Islet of Langerhans (tissue), 1 donor: ENCODE measurements around the gene ACTG2.
"Not testable (repeated sequence)": the region's sequence is repeated elsewhere in the genome, so short reads cannot be mapped to it uniquely, and the experiment has no call there.

ENCODE experiments used
- FAIRE-seq: peaks from one replicate; lab custom pipeline; 2011; peaks lifted over from hg19 to GRCh38; lab: Jason Lieb, UNC

Gene ACTG2

GRCh38 chr2:73892631-73893329 lies at the start of gene ACTG2:
Gene ACTG2 (plus strand): TSS chr2:73893008. CDS start chr2:73901312, 8,304 bp downstream.
- FAIRE-seq = no peak

DNA sequence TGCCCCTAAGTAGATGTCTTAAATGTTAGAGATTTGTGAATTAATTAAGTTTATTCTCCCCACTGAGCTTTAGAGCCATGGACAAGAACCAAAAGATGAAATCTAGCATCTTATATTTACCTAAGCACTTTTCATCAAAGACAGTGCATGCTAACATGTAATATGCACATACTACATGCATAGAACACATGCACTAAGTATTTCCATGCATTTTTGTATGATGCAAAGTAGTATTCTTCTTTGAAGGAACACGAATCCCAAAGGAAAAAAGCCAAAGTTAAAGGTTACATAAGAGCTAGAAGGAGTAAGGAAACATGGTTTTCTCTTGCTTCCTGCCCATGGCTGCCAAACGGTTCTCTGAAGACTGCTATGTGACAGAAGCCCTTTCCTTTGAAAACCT lies 48.7 kb upstream of the ACTG2 start:
- FAIRE-seq = no peak

- no peak for FAIRE-seq
These were observed 42.8 kb upstream of the ACTG2 start for GRCh38 chr2:73850009-73850408.

GRCh38 chr2:73851274-73851673 lies 41.5 kb upstream of the ACTG2 start:
- no peak for FAIRE-seq

DNA sequence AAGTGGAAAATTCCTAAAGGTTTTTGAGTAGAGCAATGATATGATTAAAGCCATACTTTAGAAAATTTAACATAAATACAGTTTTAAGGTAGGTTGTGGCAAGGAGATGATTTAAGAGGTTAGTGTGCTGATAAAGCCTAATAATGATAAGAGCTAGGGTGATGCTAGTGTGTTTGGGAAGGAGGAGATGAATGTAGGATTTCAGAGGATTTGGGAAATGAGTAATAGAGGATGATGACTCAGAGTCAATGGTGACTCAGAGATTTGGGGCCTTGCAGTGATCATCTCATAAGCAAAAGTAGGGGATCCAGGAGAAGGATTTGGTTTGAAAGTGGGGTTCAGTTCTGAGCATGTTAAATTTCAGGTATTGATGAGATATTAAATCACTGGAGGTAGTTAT lies 40.8 kb upstream of the ACTG2 start:
- FAIRE-seq = no peak

DNA sequence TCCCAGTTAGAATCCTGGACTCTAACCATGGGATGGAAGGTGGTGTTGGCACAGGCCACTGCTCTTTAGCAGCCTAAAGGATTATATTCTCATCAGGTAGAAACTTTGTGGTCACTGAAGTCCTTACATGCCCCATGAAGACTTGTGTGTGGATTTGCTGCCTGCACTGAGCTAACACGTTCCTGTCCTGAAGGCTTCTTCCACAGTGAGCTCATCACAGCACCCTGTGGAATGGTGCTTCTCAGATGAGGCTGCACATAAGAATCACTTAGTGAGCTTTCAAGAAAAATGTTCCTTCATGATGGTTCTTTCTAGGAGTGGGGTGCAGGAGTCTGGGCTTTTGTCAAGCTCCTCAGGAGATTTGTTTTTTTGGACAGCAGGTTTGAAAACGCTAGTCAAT lies 37.3 kb upstream of the ACTG2 start:
- FAIRE-seq = no peak

DNA sequence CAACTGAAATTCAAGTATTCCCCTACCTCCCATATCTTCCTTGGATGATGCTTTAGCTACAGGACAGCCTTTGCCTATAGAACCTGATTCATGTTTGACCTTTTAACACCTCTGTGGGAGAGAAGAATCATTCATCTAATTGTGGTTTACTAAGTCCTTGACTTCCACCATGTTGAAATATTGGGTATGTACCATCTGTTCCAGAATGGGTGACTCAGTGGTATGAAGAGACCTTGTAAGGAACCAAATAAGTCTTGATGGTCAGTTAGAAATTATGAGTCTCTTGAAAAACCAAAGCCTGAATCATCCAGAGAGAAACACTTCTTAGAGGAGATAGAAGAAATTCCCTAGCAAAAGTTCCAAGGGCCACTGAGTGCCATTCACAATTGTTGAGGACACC lies 36.6 kb upstream of the ACTG2 start:
- no peak for FAIRE-seq

- no peak for FAIRE-seq
These were observed 32.9 kb upstream of the ACTG2 start for GRCh38 chr2:73859721-73860586.

GRCh38 chr2:73862987-73863386 lies 29.8 kb upstream of the ACTG2 start:
- no peak for FAIRE-seq

DNA sequence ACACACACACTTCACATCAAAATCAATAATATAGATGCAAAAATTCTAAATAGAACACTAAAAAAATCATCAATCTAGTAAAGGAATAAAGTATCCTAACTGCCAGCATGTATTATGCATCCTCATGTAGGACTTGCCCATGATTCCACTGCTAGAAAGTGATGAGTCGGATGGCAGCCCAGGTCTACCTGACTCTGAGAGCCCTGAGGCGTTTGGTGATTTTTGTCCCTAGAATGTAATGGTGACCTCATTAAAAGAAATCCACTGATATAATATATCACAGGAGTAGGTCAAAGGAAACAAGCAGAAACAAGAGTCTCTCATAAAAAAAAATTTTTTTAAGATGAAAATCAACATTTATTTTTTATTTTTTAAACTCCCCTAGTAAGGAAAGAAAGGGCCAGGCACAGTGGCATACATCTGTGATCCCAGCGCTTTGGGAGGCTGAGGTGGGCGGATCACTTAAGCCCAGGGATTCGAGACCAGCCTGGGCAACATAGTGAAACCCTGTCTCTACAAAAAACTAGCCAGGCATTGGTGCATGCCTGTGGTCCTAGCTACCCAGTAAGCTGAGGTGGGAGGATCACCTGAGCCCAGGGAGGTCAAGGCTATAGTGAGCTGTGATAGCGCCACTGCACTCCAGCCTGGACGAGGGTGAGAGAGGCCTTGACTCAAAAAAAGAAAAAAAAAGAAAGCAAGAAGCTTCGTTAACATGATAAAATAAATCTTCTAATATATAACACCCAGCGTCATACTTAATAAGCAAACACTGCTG lies 24.4 kb upstream of the ACTG2 start:
- FAIRE-seq = no peak

GRCh38 chr2:73870084-73870483 lies 22.7 kb upstream of the ACTG2 start:
- no peak for FAIRE-seq

GRCh38 chr2:73877071-73877802 lies 15.6 kb upstream of the ACTG2 start:
- no peak for FAIRE-seq

- FAIRE-seq = not testable (repeated sequence)
These were observed 14.8 kb upstream of the ACTG2 start for GRCh38 chr2:73877984-73878383.

GRCh38 chr2:73885406-73885805 lies 7.4 kb upstream of the ACTG2 start:
- FAIRE-seq = no peak

GRCh38 chr2:73886357-73886756 lies 6.5 kb upstream of the ACTG2 start:
- FAIRE-seq = no peak

- not testable (repeated sequence) for FAIRE-seq
These were observed 5.0 kb upstream of the ACTG2 start for GRCh38 chr2:73887596-73888353.

DNA sequence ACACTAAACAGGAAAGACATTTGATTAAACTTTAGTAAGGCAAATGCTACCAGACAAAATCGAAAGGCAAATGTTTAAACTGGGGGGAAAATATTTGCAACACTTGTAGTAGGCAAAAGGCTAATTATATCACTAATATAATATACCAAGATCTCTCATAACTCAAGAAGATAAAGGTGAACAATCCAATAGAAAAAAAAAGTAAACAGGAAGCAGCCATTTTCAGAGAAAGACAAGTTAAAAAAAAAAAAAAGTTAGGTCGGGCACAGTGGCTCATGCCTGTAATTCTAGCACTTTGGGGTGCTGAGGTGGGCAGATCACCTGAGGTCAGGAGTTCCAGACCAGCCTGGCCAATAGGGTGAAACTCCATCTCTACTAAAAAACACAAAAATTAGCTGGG lies 4.4 kb upstream of the ACTG2 start:
- FAIRE-seq = no peak

DNA sequence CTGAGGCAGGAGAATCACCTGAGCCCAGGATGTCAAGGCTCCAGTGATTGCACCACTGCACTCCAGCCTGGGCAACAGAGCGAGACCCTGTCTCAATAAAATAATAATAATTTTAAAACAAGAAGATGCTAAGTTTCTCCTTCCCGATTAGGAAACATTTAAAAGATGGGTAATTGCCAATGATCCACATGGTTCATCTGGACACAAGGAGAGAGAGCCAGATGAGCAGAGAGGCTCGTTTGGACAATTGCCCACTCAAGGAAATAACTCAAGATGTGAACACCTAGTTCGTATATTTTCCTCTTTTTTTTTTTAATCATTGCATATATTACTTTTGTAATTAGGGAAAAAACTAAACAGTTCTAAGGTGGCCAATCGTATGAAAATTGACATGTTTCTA lies 3.6 kb upstream of the ACTG2 start:
- FAIRE-seq = no peak

- no peak for FAIRE-seq
These were observed 2.3 kb upstream of the ACTG2 start for GRCh38 chr2:73890301-73891092.

- no peak for FAIRE-seq
These were observed 1.4 kb upstream of the ACTG2 start for GRCh38 chr2:73891276-73891901.
